H1 (cell line): ENCODE measurements around the gene ATP5F1E. TPM values are rescaled to one million over a fixed set of nuclear protein-coding genes. Genes with fewer than 3 reads are reported as not detected.

Experiments
- CTCF ChIA-PET: fragments of 300-600 bp; sonication (Branson Sonifier 250); formaldehyde crosslinking; loops from one replicate; lab custom pipeline; 2021; ENCODE audit not compliant: partially characterized antibody; lab: Charles Lee
- POLR2A ChIA-PET: fragments of 300-600 bp; sonication (Branson Sonifier 250); formaldehyde crosslinking; loops from one replicate; lab custom pipeline; 2021; ENCODE audit warnings: inconsistent platforms; ENCODE audit not compliant: partially characterized antibody; lab: Charles Lee
- DNase-seq, 2 experiments: peaks; one replicate each; pipeline versions ENCODE4 v3.0.0 to v3.0.0-alpha.2; 2010 to 2022; ENCODE audit warnings: low spot score in 2 of 2, low read depth in 1 of 2, mixed read lengths in 1 of 2
- FAIRE-seq: peaks from 2 replicates; lab custom pipeline; 2011; peaks lifted over from hg19 to GRCh38; lab: Jason Lieb, UNC
- H2AFZ ChIP-seq: 2 replicates; pipeline ENCODE4 v1.8.1; 2012; ENCODE audit warnings: low read length, inconsistent platforms
- H2AK5ac ChIP-seq: 2 replicates; pipeline ENCODE4 v1.6.1; 2013; ENCODE audit warnings: low read depth, low read length
- H2BK120ac ChIP-seq: replicated peaks from 2 replicates; pipeline ENCODE3; 2013; ENCODE audit warnings: low read depth, low read length, inconsistent platforms
- H2BK12ac ChIP-seq: 2 replicates; pipeline ENCODE4 v1.6.1; 2013; ENCODE audit warnings: low read depth, low read length
- H2BK15ac ChIP-seq: 2 replicates; pipeline ENCODE4 v1.6.1; 2013; ENCODE audit warnings: low read length
- H2BK20ac ChIP-seq: 2 replicates; pipeline ENCODE4 v1.6.1; 2013; ENCODE audit warnings: low read length
- H2BK5ac ChIP-seq: 2 replicates; pipeline ENCODE4 v1.6.1; 2013; ENCODE audit warnings: low read depth, low read length
- H3K14ac ChIP-seq: 2 replicates; pipeline ENCODE4 v1.6.1; 2013; ENCODE audit warnings: inconsistent platforms; ENCODE audit not compliant: insufficient read length
- H3K18ac ChIP-seq: 2 replicates; pipeline ENCODE4 v1.6.1; 2013; ENCODE audit warnings: low read length; ENCODE audit errors: extremely low read depth
- H3K23ac ChIP-seq: 2 replicates; pipeline ENCODE4 v1.6.1; 2013; ENCODE audit warnings: inconsistent platforms; ENCODE audit not compliant: insufficient read length
- H3K23me2 ChIP-seq: 2 replicates; pipeline ENCODE4 v1.6.1; 2013; ENCODE audit warnings: low read depth, low read length
- H3K27ac ChIP-seq: 2 replicates; pipeline ENCODE4 v1.6.1; 2011; ENCODE audit warnings: low read depth, low read length, inconsistent platforms
- H3K27me3 ChIP-seq, 4 experiments: replicated peaks in 1 of 4; 1 replicate in 1 of 4; 2 replicates in 3 of 4; pipeline versions ENCODE4 v1.6.1 to v1.8.1; 2011 to 2013; ENCODE audit warnings: low read length in 3 of 4, mild to moderate bottlenecking in 3 of 4, inconsistent platforms in 2 of 4, mixed read lengths in 2 of 4, moderate library complexity in 1 of 4; ENCODE audit not compliant: control insufficient read depth in 3 of 4, insufficient read depth in 3 of 4; ENCODE audit errors: extremely low read depth in 1 of 4
- H3K36me3 ChIP-seq, 4 experiments: 2 replicates each; pipeline versions ENCODE4 v1.6.1 to v1.8.1; 2011 to 2013; ENCODE audit warnings: mild to moderate bottlenecking in 4 of 4, low read length in 3 of 4, moderate library complexity in 2 of 4, control low read depth in 1 of 4, inconsistent platforms in 1 of 4; ENCODE audit not compliant: insufficient read depth in 4 of 4, control insufficient read depth in 2 of 4
- H3K4ac ChIP-seq: replicated peaks from 2 replicates; pipeline ENCODE3; 2013; ENCODE audit warnings: low read length, low read depth, mixed read lengths, inconsistent platforms; ENCODE audit not compliant: insufficient read length
- H3K4me1 ChIP-seq, 4 experiments: replicated peaks in 1 of 4; 1 replicate in 1 of 4; 2 replicates in 3 of 4; pipeline versions ENCODE4 v1.6.1 to v1.8.1; 2011 to 2013; ENCODE audit warnings: low read length in 3 of 4, inconsistent platforms in 2 of 4, mixed read lengths in 1 of 4; ENCODE audit not compliant: insufficient read depth in 4 of 4, control insufficient read depth in 3 of 4
- H3K4me2 ChIP-seq, 2 experiments: 2 replicates each; pipeline versions ENCODE4 v1.6.1 to v1.8.1; 2011 to 2013; ENCODE audit warnings: low read depth in 2 of 2, low read length in 2 of 2, control low read depth in 1 of 2, inconsistent platforms in 1 of 2, mild to moderate bottlenecking in 1 of 2; ENCODE audit not compliant: insufficient read depth in 1 of 2
- H3K4me3 ChIP-seq, 4 experiments: fragments of 200-600, 300-600 bp in 1 of 4; sonication (generic), shearing (Covaris generic), sonication (Bioruptor Twin) in 1 of 4; 2 replicates each; pipeline versions ENCODE4 v1.5.1 to v1.8.1; 2011 to 2016; ENCODE audit warnings: low read length in 4 of 4, low read depth in 3 of 4, control low read depth in 2 of 4, inconsistent platforms in 2 of 4, mild to moderate bottlenecking in 2 of 4, mixed read lengths in 1 of 4, moderate library complexity in 1 of 4; ENCODE audit not compliant: insufficient read depth in 2 of 4; ENCODE audit errors: extremely low read depth in 1 of 4
- H3K56ac ChIP-seq: replicated peaks from 2 replicates; pipeline ENCODE3; 2013; ENCODE audit warnings: low read depth, mild to moderate bottlenecking, mixed read lengths, low read length, inconsistent platforms; ENCODE audit not compliant: insufficient read length
- H3K79me1 ChIP-seq: 2 replicates; pipeline ENCODE4 v1.6.1; 2013; ENCODE audit warnings: low read depth, low read length, control low read depth
- H3K79me2 ChIP-seq, 2 experiments: 2 replicates each; pipeline versions ENCODE4 v1.6.1 to v1.8.1; 2012 to 2013; ENCODE audit warnings: low read length in 2 of 2, mild to moderate bottlenecking in 2 of 2, inconsistent platforms in 1 of 2; ENCODE audit not compliant: insufficient read depth in 2 of 2, control insufficient read depth in 1 of 2
- H3K9ac ChIP-seq, 4 experiments: replicated peaks in 1 of 4; 1 replicate in 1 of 4; 2 replicates in 3 of 4; pipeline versions ENCODE4 v1.6.1 to v1.8.1; 2011 to 2013; ENCODE audit warnings: low read depth in 3 of 4, low read length in 3 of 4, control low read depth in 2 of 4, mild to moderate bottlenecking in 2 of 4, moderate library complexity in 2 of 4, inconsistent platforms in 1 of 4; ENCODE audit errors: extremely low read depth in 1 of 4
- H3K9me3 ChIP-seq, 2 experiments: 2 replicates each; pipeline versions ENCODE4 v1.6.1 to v1.8.1; 2012 to 2013; ENCODE audit warnings: mild to moderate bottlenecking in 2 of 2, moderate library complexity in 2 of 2, control low read depth in 1 of 2, inconsistent platforms in 1 of 2, low read depth in 1 of 2, low read length in 1 of 2, mixed read lengths in 1 of 2; ENCODE audit not compliant: insufficient read depth in 2 of 2
- H4K20me1 ChIP-seq, 2 experiments: replicated peaks in 1 of 2; 2 replicates each; pipeline versions ENCODE3 to v1.8.1; 2011 to 2013; ENCODE audit warnings: inconsistent platforms in 2 of 2, low read length in 2 of 2, mild to moderate bottlenecking in 1 of 2; ENCODE audit not compliant: insufficient read depth in 2 of 2, control insufficient read depth in 1 of 2
- H4K5ac ChIP-seq: 2 replicates; pipeline ENCODE4 v1.6.1; 2013; ENCODE audit warnings: low read length, low read depth, mixed read lengths, inconsistent platforms; ENCODE audit not compliant: insufficient read length
- H4K8ac ChIP-seq: 2 replicates; pipeline ENCODE4 v1.8.0; 2013; ENCODE audit warnings: mild to moderate bottlenecking, moderate library complexity, low read length, inconsistent platforms; ENCODE audit not compliant: insufficient read depth; ENCODE audit errors: extremely low read depth
- H4K91ac ChIP-seq: replicated peaks from 2 replicates; pipeline ENCODE3; 2013; ENCODE audit warnings: low read length, mixed read lengths, inconsistent platforms; ENCODE audit not compliant: insufficient read length
- BCL11A ChIP-seq, 2 experiments: IDR thresholded peaks; one replicate each; pipeline ENCODE4 v1.6.1; 2011; ENCODE audit warnings: low read depth in 2 of 2, low read length in 2 of 2, mild to moderate bottlenecking in 2 of 2
- CEBPB ChIP-seq: IDR thresholded peaks from 2 replicates; pipeline ENCODE4 v1.6.1; 2012; ENCODE audit warnings: low read depth, low read length
- CHD2 ChIP-seq: IDR thresholded peaks from 2 replicates; pipeline ENCODE4 v1.6.1; 2012; ENCODE audit warnings: low read length, improper control_type of control experiment
- E2F6 ChIP-seq: IDR thresholded peaks from 2 replicates; pipeline ENCODE4 v1.6.1; 2012; ENCODE audit warnings: inconsistent platforms
- KDM4A ChIP-seq: IDR thresholded peaks from one replicate; pipeline ENCODE4 v1.7.1; 2012; ENCODE audit warnings: low read depth, mild to moderate bottlenecking, moderate library complexity, low read length, inconsistent platforms; ENCODE audit not compliant: severe bottlenecking
- NANOG ChIP-seq: IDR thresholded peaks from 2 replicates; pipeline ENCODE4 v1.6.1; 2011; ENCODE audit warnings: low read length, low read depth, mild to moderate bottlenecking, inconsistent platforms; ENCODE audit not compliant: insufficient read depth, poor library complexity, severe bottlenecking
- RNF2 ChIP-seq: fragments of 200-900, 300-1000 bp; sonication (generic); IDR thresholded peaks from 2 replicates; pipeline ENCODE4 v1.7.1; 2016; ENCODE audit warnings: borderline replicate concordance, low read depth, mild to moderate bottlenecking, antibody characterized with exemption, low read length; ENCODE audit not compliant: poor library complexity, severe bottlenecking; ENCODE audit errors: missing control alignments
- SP1 ChIP-seq: IDR thresholded peaks from 2 replicates; pipeline ENCODE4 v1.6.1; 2011; ENCODE audit warnings: low read depth, low read length
- WGBS, 2 experiments: shearing (Covaris generic) in 1 of 2; methylation state at CpG; one replicate each; pipeline versions ENCODE4 v1.1.6 to v1.1.7; 2013 to 2015; ENCODE audit warnings: low lambda C conversion rate in 2 of 2, mixed read lengths in 2 of 2, inconsistent platforms in 1 of 2, low coverage in 1 of 2, missing lambda C conversion rate in 1 of 2; ENCODE audit not compliant: insufficient replicate concordance in 2 of 2, insufficient coverage in 1 of 2, insufficient read length in 1 of 2; ENCODE audit errors: extremely low coverage in 1 of 2, missing lambda C conversion rate in 1 of 2; 5-methylcytosine and 5-hydroxymethylcytosine counted together
- polyA plus RNA-seq, 7 experiments: library from polyadenylated mRNA; depleted of rRNA in 3 of 7; stranded (reverse) in 5 of 7; unstranded in 2 of 7; fragments of >200 nt in 5 of 7; fragments of 200-250 nt in 2 of 7; gene quantifications; 1 replicate in 5 of 7; 2 replicates in 1 of 7; 4 replicates in 1 of 7; pipeline versions ENCODE4 v1.2.1 to v1.2.3, GENCODE V29; 2011 to 2013; ENCODE audit warnings: missing spikeins in 2 of 7, mixed read lengths in 2 of 7
- total RNA-seq: library from RNA; stranded (reverse); fragmentation: NEBNext Ultra II Directional; extraction: Animal tissue kit (Norgen Biotek cat#: 25700); gene quantifications from 2 replicates; pipeline ENCODE4 v1.2.1, GENCODE V29; 2021

Gene ATP5F1E
- total and polyA plus RNA-seq, 2 of the 8 experiments (the other 6 are each of a cell fraction or from before 2014, with no cell fraction given) = 15.7 to 47.8 TPM

GRCh38 chr20:59006167-59006863 lies 25.8 kb downstream of the ATP5F1E start:
- Histone ChIP-seq H3K9ac (peak overlapping the region in 2 of 4 experiments; percentile 42 to 58; a peak in 4 of 7 replicates), H2AFZ (no peak overlapping the region)
- CTCF ChIA-PET = interaction anchor here (0.9 kb wide), 1 partner anchor 9 kb away, joined by 3 read pairs; no protein-coding TSS in a partner anchor

More at GRCh38 chr20:59006167-59006863, 25.8 kb downstream of the ATP5F1E start:
- Histone ChIP-seq H3K18ac (peak overlapping the region; percentile 60; the same call in 1 of the 2 replicates), H3K79me1 (no peaks in the 10 kb centered on the region)
- TF ChIP-seq CEBPB = no peak
- no peak for TF ChIP-seq BCL11A (IDR thresholded peaks at IDR 0.05; ENCODE audit: low read depth in 2 of 2, low read length in 2 of 2)
- no peak for TF ChIP-seq NANOG
- TF ChIP-seq E2F6 = peak; percentile 36; the same call in 1 of the 2 replicates
- no peak for TF ChIP-seq SP1
- TF ChIP-seq RNF2 = no peak
- no peak for TF ChIP-seq CHD2
- TF ChIP-seq KDM4A = no peak
- TF ChIP-seq, all 59 proteins: peak for 1
- no peak overlapping the region for H4K5ac ChIP-seq
- no peak overlapping the region for H2BK15ac ChIP-seq
- H3K27me3 ChIP-seq = peaks cover 0 to 12% (median 5%) of the 10 kb centered on the region in 4 experiments; a peak in 3 of 7 replicates
- H4K20me1 ChIP-seq = peaks cover 0 to 6% of the 10 kb centered on the region in 2 experiments
- H4K91ac ChIP-seq = peak overlapping the region; percentile 83
- H3K23ac ChIP-seq = no peak overlapping the region
- peaks cover 0 to 8% (median 6%) of the 10 kb centered on the region in 4 experiments; a peak in 3 of 7 replicates for H3K4me1 ChIP-seq
- H3K36me3 ChIP-seq = no peaks in the 10 kb centered on the region
- FAIRE-seq (no peak), DNase-seq (no peak)
- no peak overlapping the region; the same call in 1 of the 2 replicates for H4K8ac ChIP-seq
- peak overlapping the region; percentile 24; the same call in 1 of the 2 replicates for H2AK5ac ChIP-seq
- H2BK120ac ChIP-seq = no peak overlapping the region
- peak overlapping the region; percentile 51 to 65 (median 56) for H3K4me3 ChIP-seq
- peak overlapping the region; percentile 48 to 90 for H3K4me2 ChIP-seq
- no peak overlapping the region for H2BK20ac ChIP-seq
- 72% methylated on average over 25 of the region's 29 CpGs; no CpG with 5 or more reads in 1 of the 2 experiments for WGBS, 2 experiments
- no peak overlapping the region; the same call in 1 of the 2 replicates for H3K27ac ChIP-seq
- no peak overlapping the region for H3K4ac ChIP-seq
- no peaks in the 10 kb centered on the region for H3K79me2 ChIP-seq
- no peak overlapping the region for H2BK5ac ChIP-seq
- H3K14ac ChIP-seq = no peak overlapping the region
- POLR2A ChIA-PET = interaction anchor here (1.0 to 1.4 kb wide), 3 partner anchors 14 to 20 kb away, joined by 3 read pairs; no protein-coding TSS in a partner anchor
- H3K23me2 ChIP-seq = peaks cover 2% of the 10 kb centered on the region; the same call in 1 of the 2 replicates
- peak overlapping the region; percentile 50; the same call in 1 of the 2 replicates for H2BK12ac ChIP-seq
- no peak overlapping the region for H3K56ac ChIP-seq
- H3K9me3 ChIP-seq = no peaks in the 10 kb centered on the region
